Hematopoietic multipotent progenitor cell treated with erythropoietin and hydrocortisone succinate and interleukin-3 and kit ligand, for 6 days (in vitro differentiated cells): ENCODE measurements around the gene JUN.

Experiments
- DNase-seq: peaks from one replicate; pipeline ENCODE4 v3.0.0-alpha.2; 2015

The JUN gene

GRCh38 chr1:58783993-58784757, at the start of gene JUN:
TSS of gene JUN (minus strand) at chr1:58784047. CDS start at chr1:58783070, 977 bp downstream.
- peak; percentile 98 for DNase-seq

GRCh38 chr1:58833166-58833565, 49.3 kb upstream of the JUN start:
- DNase-seq, result no peak

- no peak for DNase-seq
Measured at GRCh38 chr1:58830291-58830690, 46.4 kb upstream of the JUN start.

GRCh38 chr1:58829866-58830265, 46.0 kb upstream of the JUN start:
- DNase-seq, result no peak

GRCh38 chr1:58827298-58827697, 43.5 kb upstream of the JUN start:
- no peak for DNase-seq

GRCh38 chr1:58824753-58825389, 41.0 kb upstream of the JUN start:
- no peak for DNase-seq

GRCh38 chr1:58823481-58824010, 39.7 kb upstream of the JUN start:
- DNase-seq, result no peak

- no peak for DNase-seq
Measured at GRCh38 chr1:58821309-58821708, 37.5 kb upstream of the JUN start.

- no peak for DNase-seq
Measured at GRCh38 chr1:58818976-58819375, 35.1 kb upstream of the JUN start.

- no peak for DNase-seq
Measured at GRCh38 chr1:58818075-58818474, 34.2 kb upstream of the JUN start.

GRCh38 chr1:58816747-58817221, 32.9 kb upstream of the JUN start:
- DNase-seq, result no peak

GRCh38 chr1:58816072-58816746, 32.4 kb upstream of the JUN start:
- peak; percentile 94 for DNase-seq

- DNase-seq, result peak; percentile 37
Measured at GRCh38 chr1:58815686-58816071, 31.8 kb upstream of the JUN start.

GRCh38 chr1:58815069-58815685, 31.3 kb upstream of the JUN start:
- DNase-seq, result peak; percentile 76

GRCh38 chr1:58814251-58815068, 30.6 kb upstream of the JUN start:
- no peak for DNase-seq

GRCh38 chr1:58813801-58814200, 30.0 kb upstream of the JUN start:
- DNase-seq, result no peak

- no peak for DNase-seq
Measured at GRCh38 chr1:58813361-58813760, 29.5 kb upstream of the JUN start.

GRCh38 chr1:58812926-58813325, 29.1 kb upstream of the JUN start:
- DNase-seq, result no peak

GRCh38 chr1:58812468-58812867, 28.6 kb upstream of the JUN start:
- DNase-seq, result no peak

- no peak for DNase-seq
Measured at GRCh38 chr1:58811303-58811702, 27.5 kb upstream of the JUN start.

- no peak for DNase-seq
Measured at GRCh38 chr1:58809325-58810010, 25.6 kb upstream of the JUN start.

GRCh38 chr1:58808077-58808476, 24.2 kb upstream of the JUN start:
- no peak for DNase-seq
